ENCODE measurements around the gene FAM234A.
"Not testable (repeated sequence)": the region's sequence is repeated elsewhere in the genome, so short reads cannot be mapped to it uniquely, and the experiment has no call there.

DNA sequence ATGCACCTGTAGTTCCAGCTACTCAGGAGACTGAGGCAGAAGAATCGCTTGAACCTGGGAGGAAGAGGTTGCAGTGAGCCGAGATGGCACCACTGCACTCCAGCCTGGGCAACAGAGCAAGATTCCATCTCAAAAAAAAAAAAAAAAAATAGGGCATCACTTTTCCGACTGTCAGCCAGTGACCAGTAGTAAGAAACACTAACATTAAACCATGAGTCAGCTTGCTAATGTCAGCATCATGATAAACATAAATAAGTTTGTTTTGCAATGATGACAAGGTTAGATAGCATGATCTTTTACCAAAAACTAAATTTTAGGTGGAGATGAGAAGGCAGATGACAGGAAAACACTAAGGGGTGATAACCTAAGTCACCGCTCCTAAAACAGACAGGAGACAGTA is 25.3 kb upstream of the FAM234A start:
- TF ChIP-seq, protein P1, sequence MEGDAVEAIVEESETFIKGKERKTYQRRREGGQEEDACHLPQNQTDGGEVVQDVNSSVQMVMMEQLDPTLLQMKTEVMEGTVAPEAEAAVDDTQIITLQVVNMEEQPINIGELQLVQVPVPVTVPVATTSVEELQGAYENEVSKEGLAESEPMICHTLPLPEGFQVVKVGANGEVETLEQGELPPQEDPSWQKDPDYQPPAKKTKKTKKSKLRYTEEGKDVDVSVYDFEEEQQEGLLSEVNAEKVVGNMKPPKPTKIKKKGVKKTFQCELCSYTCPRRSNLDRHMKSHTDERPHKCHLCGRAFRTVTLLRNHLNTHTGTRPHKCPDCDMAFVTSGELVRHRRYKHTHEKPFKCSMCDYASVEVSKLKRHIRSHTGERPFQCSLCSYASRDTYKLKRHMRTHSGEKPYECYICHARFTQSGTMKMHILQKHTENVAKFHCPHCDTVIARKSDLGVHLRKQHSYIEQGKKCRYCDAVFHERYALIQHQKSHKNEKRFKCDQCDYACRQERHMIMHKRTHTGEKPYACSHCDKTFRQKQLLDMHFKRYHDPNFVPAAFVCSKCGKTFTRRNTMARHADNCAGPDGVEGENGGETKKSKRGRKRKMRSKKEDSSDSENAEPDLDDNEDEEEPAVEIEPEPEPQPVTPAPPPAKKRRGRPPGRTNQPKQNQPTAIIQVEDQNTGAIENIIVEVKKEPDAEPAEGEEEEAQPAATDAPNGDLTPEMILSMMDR (conservative IDR thresholded peaks at IDR 0.05 in 1 of 2, IDR thresholded peaks at IDR 0.05 in 1 of 2; ENCODE audit: extremely low read depth in 1 of 2, insufficient read depth in 1 of 2, low read depth in 1 of 2, low read length in 2 of 2), result not testable (repeated sequence)
- TF ChIP-seq EZH2 (IDR thresholded peaks at IDR 0.05; ENCODE audit: borderline replicate concordance, low read length), result not testable (repeated sequence)
